SKM-1 (cell line): ENCODE data around the gene ADAM21.
"Not testable (repeated sequence)": the region's sequence is repeated elsewhere in the genome, so short reads cannot be mapped to it uniquely, and the experiment has no call there.

Experiments
- DNase-seq: peaks from one replicate; lab custom pipeline; 2025; ENCODE audit not compliant: unreplicated experiment; lab: John Stamatoyannopoulos, UW

Gene ADAM21

DNA sequence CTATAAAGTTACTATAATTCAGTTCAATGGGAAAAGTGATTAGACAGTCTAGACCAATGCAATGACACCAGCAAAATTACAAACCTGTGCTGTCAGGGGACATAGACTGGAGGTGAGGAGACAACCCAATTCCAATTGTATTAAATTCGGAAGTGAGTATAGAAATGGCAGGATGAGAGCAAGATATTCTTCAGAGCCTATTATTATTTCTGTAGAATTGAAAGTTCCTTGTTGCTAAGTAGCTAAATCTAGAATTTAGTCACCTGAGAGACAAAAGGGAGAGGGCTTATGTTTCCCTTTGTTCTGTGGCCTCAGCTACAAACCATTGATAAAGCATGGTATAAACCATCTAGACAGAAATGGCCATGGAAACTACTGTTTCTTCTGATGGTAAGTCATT lies at the start of gene ADAM21:
TSS of gene ADAM21 (plus strand) at position 301 of the 400 bp plus-strand sequence. CDS start 5,326 bp downstream, outside the sequence.
- DNase-seq = no peak

- not testable (repeated sequence) for DNase-seq
Observed at GRCh38 chr14:70403335-70403734, 48.6 kb upstream of the ADAM21 start.

- not testable (repeated sequence) for DNase-seq
Observed at GRCh38 chr14:70406216-70406615, 45.8 kb upstream of the ADAM21 start.

GRCh38 chr14:70407621-70408020 lies 44.4 kb upstream of the ADAM21 start:
- no peak for DNase-seq

DNA sequence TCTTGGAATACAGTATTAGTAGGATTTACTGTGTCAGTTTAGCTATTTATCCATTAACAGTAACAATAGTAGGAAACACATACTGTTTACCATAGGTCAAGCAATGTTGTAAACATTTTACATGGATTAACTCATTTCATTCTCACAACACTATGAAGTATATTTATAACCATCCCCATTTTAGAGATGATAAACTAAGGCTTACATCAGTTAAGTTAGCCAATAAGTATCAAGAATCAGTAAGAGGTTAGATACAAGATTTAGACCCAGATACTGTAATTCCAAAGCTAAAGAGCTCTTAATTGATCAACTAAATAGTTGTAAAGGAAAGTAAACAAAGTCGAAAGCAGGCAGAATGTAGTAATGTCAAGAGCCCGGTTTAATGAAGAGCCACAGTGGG lies 36.2 kb upstream of the ADAM21 start:
- DNase-seq = no peak

DNA sequence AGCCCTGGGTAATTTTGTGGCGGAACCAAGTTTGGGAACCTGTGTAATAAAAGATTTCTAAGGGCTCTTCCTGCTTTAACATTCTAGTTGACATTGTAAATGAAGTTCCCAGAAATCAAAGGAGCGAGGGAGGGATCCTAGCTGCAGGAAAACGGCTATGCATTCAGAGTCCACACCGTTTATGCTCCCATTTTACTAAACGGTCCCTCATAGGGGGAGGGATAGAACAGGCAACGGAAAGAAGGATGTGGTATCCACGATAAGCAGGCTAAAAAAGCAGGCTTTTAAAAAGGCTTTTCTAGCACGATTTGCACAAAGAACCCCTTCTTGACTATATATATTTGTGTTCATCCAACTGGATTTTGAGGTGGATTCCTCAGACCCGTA lies 35.6 kb upstream of the ADAM21 start:
- DNase-seq = no peak

GRCh38 chr14:70416725-70417349 lies 35.1 kb upstream of the ADAM21 start, which contains the start of gene SYNJ2BP:
Gene SYNJ2BP (minus strand): TSS chr14:70417090. CDS start chr14:70416963, 127 bp downstream.
- no peak for DNase-seq

GRCh38 chr14:70419270-70419931 lies 32.6 kb upstream of the ADAM21 start:
- DNase-seq = not testable (repeated sequence)

GRCh38 chr14:70422538-70422937 lies 29.4 kb upstream of the ADAM21 start:
- no peak for DNase-seq

GRCh38 chr14:70425354-70425753 lies 26.6 kb upstream of the ADAM21 start:
- DNase-seq = no peak

DNA sequence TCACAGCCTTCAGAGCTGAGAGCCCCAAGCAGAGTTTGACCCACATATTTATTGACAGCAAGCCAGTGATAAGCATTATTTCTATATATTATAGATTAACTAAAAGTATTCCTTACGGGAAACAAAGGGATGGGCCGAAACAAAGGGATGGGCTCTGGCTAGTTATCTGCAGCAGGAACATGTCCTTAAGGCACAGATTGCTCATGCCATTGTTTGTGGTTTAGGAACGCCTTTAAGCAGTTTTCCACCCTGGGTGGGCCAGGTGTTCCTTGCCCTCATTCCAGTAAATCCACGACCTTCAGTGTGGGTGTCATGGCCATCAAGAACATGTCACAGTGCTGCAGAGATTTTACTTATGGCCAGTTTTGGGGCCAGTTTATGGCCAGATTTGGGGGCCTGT lies 25.4 kb upstream of the ADAM21 start:
- DNase-seq = not testable (repeated sequence)

DNA sequence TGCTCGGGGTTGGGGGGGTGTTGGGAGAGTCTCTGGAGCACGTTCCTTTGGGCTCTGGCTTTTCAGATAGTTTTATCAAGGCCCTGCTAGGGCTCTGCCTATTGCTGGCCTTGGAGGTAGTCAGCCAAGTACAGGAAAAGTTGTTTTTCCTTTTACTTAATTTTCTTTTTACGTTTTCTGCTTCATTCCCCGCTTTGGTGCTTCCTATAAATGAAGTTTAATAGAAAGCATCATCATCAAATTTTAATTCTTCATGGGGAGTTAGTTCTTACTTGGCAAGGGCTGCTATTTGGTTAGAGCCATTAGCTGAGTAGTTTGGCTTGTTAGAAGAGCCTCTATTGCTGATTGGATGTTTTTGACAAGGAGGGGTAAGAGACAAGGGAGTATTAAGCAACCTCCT lies 15.1 kb upstream of the ADAM21 start:
- no peak for DNase-seq

- DNase-seq = no peak
Observed at GRCh38 chr14:70441641-70442040, 10.3 kb upstream of the ADAM21 start.

DNA sequence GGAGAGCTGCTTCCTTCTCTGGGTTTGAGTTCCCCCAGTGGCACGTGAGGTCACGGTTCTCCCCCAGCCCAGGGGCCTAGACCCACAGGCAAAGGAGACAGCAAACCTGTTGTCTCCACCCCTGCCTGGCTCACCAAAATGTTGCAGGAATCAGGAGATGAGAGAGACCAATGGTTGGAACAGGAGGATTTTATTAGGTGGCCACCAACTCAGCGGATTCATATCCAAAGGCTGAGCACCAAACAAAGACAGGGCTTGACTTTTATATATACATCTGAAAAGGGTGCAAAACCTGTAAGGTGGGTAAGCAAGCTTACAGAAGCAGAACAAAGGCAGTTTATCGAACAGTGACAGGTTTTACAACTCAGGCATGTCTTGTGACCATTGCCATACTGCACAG lies 9.2 kb upstream of the ADAM21 start:
- no peak for DNase-seq

GRCh38 chr14:70448633-70449340 lies 3.2 kb upstream of the ADAM21 start:
- DNase-seq = no peak

GRCh38 chr14:70454731-70455130 lies 2.8 kb downstream of the ADAM21 start:
- no peak for DNase-seq

DNA sequence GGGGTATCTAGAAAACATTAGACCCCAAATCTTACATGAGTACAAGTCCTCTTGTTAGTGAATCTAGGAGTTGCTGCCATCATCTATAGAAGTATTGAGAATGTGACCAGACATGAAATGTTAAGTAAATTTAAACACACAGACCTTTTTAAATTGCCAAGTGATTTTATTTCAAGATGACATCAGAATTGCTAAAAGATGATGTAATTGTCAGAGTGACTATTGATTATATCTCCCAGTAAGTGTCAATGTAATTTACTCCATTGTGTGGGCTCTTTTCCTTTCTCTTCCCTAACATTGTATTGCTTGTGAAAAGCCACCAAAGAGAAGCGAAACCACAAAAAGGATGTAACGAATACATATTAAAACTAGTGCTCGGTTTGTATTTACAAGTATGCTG lies 16.8 kb downstream of the ADAM21 start:
- no peak for DNase-seq

- DNase-seq = not testable (repeated sequence)
Observed at GRCh38 chr14:70470863-70471563, 19.0 kb downstream of the ADAM21 start.

DNA sequence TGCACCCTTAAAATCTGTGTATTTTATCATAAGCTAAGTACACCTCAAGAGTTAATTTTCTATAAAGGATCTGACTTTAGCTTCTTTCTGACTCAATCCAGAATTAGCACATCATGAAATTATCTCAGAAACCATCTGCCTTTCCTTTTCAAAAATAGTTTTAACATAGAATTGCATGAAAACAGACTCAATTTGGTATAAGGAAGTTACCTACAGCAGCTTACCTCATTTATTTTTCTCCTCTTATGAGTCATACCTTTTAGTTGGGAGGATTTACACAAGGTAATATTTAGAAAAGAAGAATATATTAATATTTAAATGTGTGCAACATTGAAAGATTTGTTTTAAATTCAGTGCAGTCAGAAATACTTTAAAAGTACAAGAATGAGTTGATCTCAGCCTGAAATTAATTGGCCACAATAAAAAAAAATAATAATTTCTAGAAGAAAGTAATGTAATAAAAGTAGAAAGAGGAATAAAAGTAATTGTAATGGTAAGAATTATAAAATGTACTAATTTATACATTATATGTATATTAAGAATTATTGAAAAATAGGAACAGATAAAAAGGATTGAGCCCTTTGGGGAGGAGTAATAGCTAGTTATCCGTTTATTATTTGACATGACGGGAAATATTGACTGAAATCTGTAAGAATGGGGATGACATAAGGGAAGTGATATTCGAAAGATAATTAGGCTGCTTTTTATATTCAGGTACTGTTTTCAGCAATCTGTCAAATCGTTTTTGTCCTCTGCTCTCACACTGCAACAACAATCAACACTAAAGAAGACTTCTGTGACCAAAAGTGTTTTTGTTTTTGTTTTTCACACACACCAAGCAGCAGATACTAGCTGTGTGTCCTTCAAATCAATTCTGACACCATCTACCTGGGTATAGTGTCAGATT lies 20.5 kb downstream of the ADAM21 start:
- DNase-seq = no peak

DNA sequence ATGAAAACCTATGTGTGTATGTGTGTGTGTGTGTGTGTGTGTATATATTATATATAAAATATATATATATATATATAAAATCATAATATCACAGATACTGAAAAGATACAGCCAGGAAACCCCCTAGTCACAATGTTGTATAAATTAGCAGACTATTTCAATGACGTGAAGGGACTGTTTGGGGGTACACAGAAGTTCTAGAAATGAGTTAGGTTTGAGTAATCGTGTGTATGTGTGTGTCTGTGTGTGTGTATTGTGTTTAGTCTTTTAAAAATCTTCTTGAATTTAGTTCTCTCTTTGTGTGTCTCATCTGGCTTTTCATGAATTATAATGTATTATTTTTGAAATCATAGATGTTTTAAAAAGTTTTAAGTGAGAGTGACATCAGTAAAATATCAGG lies 21.9 kb downstream of the ADAM21 start:
- DNase-seq = no peak
